WTC11 (cell line): ENCODE measurements around the gene ZCCHC2. TPM values are rescaled to one million over a fixed set of nuclear protein-coding genes. Genes with fewer than 3 reads are reported as not detected.

ENCODE experiments used
- ATAC-seq: fragments of 200-7000 bp; cut with Tn5 transposase; 2 replicates; pipeline ENCODE4 v1.10.0; 2021; ENCODE audit warnings: mild to moderate bottlenecking, moderate library complexity
- CTCF ChIA-PET: fragments of 300-600 bp; sonication (Branson Sonifier 250); formaldehyde crosslinking; loops from one replicate; lab custom pipeline; 2021; ENCODE audit warnings: antibody characterized with exemption; lab: Charles Lee
- POLR2A ChIA-PET: fragments of 350-600 bp; sonication (Branson Sonifier 250); formaldehyde crosslinking; loops from one replicate; lab custom pipeline; 2021; ENCODE audit warnings: antibody characterized with exemption; lab: Charles Lee
- DNase-seq: peaks from one replicate; pipeline ENCODE4 v3.0.0; 2021; ENCODE audit warnings: low spot score
- H3K27ac Mint-ChIP-seq: 2 replicates; pipeline ENCODE4 v1.8.0; 2021; ENCODE audit warnings: mixed read lengths
- H3K27me3 Mint-ChIP-seq: 2 replicates; pipeline ENCODE4 v1.8.0; 2021; ENCODE audit warnings: low read depth, mild to moderate bottlenecking, moderate library complexity, mixed read lengths
- H3K36me3 Mint-ChIP-seq: 2 replicates; pipeline ENCODE4 v1.8.0; 2021; ENCODE audit warnings: mixed read lengths
- H3K4me1 Mint-ChIP-seq: 2 replicates; pipeline ENCODE4 v1.8.0; 2022; ENCODE audit warnings: mixed read lengths
- H3K4me3 Mint-ChIP-seq: 2 replicates; pipeline ENCODE4 v1.8.0; 2021; ENCODE audit warnings: mild to moderate bottlenecking, moderate library complexity, mixed read lengths
- H3K9me3 Mint-ChIP-seq: 2 replicates; pipeline ENCODE4 v1.8.0; 2021; ENCODE audit warnings: mixed read lengths
- ATF1 ChIP-seq: sonication (generic); formaldehyde crosslinking; IDR thresholded peaks from 2 replicates; pipeline ENCODE4 v1.8.1; 2023; ENCODE audit warnings: mild to moderate bottlenecking, moderate library complexity, missing genetic modification reagents
- FOXP1 ChIP-seq: sonication (generic); formaldehyde crosslinking; IDR thresholded peaks from 2 replicates; pipeline ENCODE4 v1.8.0; 2022; ENCODE audit warnings: missing genetic modification reagents, mild to moderate bottlenecking, moderate library complexity, borderline replicate concordance
- MLX ChIP-seq: sonication (generic); formaldehyde crosslinking; IDR thresholded peaks from 2 replicates; pipeline ENCODE4 v1.8.1; 2023; ENCODE audit warnings: mild to moderate bottlenecking, missing genetic modification reagents, moderate library complexity
- MXD4 ChIP-seq: fragments of 250-450 bp; sonication (Bioruptor Pico); IDR thresholded peaks from 2 replicates; pipeline ENCODE4 v1.8.0; 2021; ENCODE audit warnings: mild to moderate bottlenecking, moderate library complexity, borderline replicate concordance
- NFE2L1 ChIP-seq: sonication (generic); formaldehyde crosslinking; IDR thresholded peaks from 2 replicates; pipeline ENCODE4 v1.8.1; 2023; ENCODE audit warnings: missing genetic modification reagents
- NFYB ChIP-seq: sonication (generic); formaldehyde crosslinking; conservative IDR thresholded peaks from 2 replicates; pipeline ENCODE4 v1.8.0; 2022; ENCODE audit warnings: low read depth, missing genetic modification reagents
- RELA ChIP-seq: sonication (generic); formaldehyde crosslinking; IDR thresholded peaks from 2 replicates; pipeline ENCODE4 v1.8.1; 2022; ENCODE audit warnings: missing genetic modification reagents, mild to moderate bottlenecking, borderline replicate concordance
- TEAD4 ChIP-seq: sonication (generic); formaldehyde crosslinking; IDR thresholded peaks from 2 replicates; pipeline ENCODE4 v1.8.0; 2022; ENCODE audit warnings: mild to moderate bottlenecking, missing genetic modification reagents
- ZNF317 ChIP-seq: sonication (generic); formaldehyde crosslinking; IDR thresholded peaks from 2 replicates; pipeline ENCODE4 v1.8.1; 2023; ENCODE audit warnings: low read depth, mild to moderate bottlenecking, moderate library complexity, missing genetic modification reagents, borderline replicate concordance
- ZNF396 ChIP-seq: fragments of 250-450 bp; sonication (Bioruptor Pico); IDR thresholded peaks from 2 replicates; pipeline ENCODE4 v1.8.0; 2021; ENCODE audit warnings: mild to moderate bottlenecking, moderate library complexity, borderline replicate concordance
- ZSCAN18 ChIP-seq: fragments of 250-450 bp; sonication (Bioruptor Pico); IDR thresholded peaks from 2 replicates; pipeline ENCODE4 v2.1.2; 2022; ENCODE audit warnings: mild to moderate bottlenecking, moderate library complexity
- total RNA-seq: library from RNA; stranded (reverse); gene quantifications from 3 replicates; pipeline ENCODE4 v1.2.3, GENCODE V29; 2021
- TF ChIP-seq, protein P1 (sequence below): sonication (generic); formaldehyde crosslinking; IDR thresholded peaks from 2 replicates; pipeline ENCODE4 v1.8.0; 2023; ENCODE audit warnings: missing genetic modification reagents, mild to moderate bottlenecking, borderline replicate concordance
- TF ChIP-seq, protein P2 (sequence below): sonication (generic); formaldehyde crosslinking; IDR thresholded peaks from 2 replicates; pipeline ENCODE4 v1.8.1; 2023; ENCODE audit warnings: mild to moderate bottlenecking, missing genetic modification reagents

The ZCCHC2 gene
- total RNA-seq, 1 experiment from 2014 or later: 18.8 TPM

DNA sequence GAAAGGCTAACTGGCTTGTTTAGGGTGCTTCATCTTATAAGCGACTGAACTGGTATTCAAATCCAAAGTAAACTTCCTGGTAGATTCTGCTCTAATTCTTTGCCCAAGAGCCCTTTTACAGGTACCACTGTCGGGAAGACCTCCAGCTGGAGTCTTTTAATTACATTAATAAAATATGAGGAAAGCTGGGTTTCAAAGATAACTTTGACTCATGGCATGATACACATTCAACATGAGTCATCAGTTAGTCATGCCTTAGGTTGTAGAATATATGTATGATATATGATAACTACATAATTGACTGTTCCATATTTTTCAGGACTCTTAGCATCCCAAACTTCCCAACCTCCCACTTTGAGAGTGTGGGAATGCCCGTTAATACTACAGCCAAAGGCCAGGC, 32.3 kb downstream of the ZCCHC2 start (continued):
- TF ChIP-seq, protein P1, sequence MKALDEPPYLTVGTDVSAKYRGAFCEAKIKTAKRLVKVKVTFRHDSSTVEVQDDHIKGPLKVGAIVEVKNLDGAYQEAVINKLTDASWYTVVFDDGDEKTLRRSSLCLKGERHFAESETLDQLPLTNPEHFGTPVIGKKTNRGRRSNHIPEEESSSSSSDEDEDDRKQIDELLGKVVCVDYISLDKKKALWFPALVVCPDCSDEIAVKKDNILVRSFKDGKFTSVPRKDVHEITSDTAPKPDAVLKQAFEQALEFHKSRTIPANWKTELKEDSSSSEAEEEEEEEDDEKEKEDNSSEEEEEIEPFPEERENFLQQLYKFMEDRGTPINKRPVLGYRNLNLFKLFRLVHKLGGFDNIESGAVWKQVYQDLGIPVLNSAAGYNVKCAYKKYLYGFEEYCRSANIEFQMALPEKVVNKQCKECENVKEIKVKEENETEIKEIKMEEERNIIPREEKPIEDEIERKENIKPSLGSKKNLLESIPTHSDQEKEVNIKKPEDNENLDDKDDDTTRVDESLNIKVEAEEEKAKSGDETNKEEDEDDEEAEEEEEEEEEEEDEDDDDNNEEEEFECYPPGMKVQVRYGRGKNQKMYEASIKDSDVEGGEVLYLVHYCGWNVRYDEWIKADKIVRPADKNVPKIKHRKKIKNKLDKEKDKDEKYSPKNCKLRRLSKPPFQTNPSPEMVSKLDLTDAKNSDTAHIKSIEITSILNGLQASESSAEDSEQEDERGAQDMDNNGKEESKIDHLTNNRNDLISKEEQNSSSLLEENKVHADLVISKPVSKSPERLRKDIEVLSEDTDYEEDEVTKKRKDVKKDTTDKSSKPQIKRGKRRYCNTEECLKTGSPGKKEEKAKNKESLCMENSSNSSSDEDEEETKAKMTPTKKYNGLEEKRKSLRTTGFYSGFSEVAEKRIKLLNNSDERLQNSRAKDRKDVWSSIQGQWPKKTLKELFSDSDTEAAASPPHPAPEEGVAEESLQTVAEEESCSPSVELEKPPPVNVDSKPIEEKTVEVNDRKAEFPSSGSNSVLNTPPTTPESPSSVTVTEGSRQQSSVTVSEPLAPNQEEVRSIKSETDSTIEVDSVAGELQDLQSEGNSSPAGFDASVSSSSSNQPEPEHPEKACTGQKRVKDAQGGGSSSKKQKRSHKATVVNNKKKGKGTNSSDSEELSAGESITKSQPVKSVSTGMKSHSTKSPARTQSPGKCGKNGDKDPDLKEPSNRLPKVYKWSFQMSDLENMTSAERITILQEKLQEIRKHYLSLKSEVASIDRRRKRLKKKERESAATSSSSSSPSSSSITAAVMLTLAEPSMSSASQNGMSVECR: no peak

- ChIA-PET CTCF (interaction anchor here (1.7 kb wide), 1 partner anchor 28 kb away, joined by 4 read pairs; no protein-coding TSS in a partner anchor), POLR2A (no interaction called here)
- Mint-ChIP-seq H3K27ac (no peak overlapping the region), H3K9me3 (no peaks in the 10 kb centered on the region), H3K27me3 (no peaks in the 10 kb centered on the region), H3K4me1 (no peaks in the 10 kb centered on the region), H3K36me3 (peaks cover 22% of the 10 kb centered on the region), H3K4me3 (no peak overlapping the region)
- ATAC-seq: no peak
- TF ChIP-seq RELA (CRISPR knock-in tag): no peak
- TF ChIP-seq TEAD4 (CRISPR knock-in tag): no peak
- no peak for TF ChIP-seq MLX (CRISPR knock-in tag)
- no peak for TF ChIP-seq ZSCAN18 (CRISPR knock-in tag)
- TF ChIP-seq, protein P2, sequence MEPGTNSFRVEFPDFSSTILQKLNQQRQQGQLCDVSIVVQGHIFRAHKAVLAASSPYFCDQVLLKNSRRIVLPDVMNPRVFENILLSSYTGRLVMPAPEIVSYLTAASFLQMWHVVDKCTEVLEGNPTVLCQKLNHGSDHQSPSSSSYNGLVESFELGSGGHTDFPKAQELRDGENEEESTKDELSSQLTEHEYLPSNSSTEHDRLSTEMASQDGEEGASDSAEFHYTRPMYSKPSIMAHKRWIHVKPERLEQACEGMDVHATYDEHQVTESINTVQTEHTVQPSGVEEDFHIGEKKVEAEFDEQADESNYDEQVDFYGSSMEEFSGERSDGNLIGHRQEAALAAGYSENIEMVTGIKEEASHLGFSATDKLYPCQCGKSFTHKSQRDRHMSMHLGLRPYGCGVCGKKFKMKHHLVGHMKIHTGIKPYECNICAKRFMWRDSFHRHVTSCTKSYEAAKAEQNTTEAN (CRISPR knock-in tag): no peak
- no peak for TF ChIP-seq FOXP1
- TF ChIP-seq ZNF396 (CRISPR knock-in tag): no peak
- TF ChIP-seq NFE2L1 (CRISPR knock-in tag): no peak
- no peak for DNase-seq
These were observed 33.6 kb downstream of the ZCCHC2 start for GRCh38 chr18:62556397-62556796.

GRCh38 chr18:62558015-62558663, 35.3 kb downstream of the ZCCHC2 start:
- TF ChIP-seq ATF1 (CRISPR knock-in tag): no peak
- TF ChIP-seq NFYB (CRISPR knock-in tag): no peak
- no peak for TF ChIP-seq MXD4
- Mint-ChIP-seq H3K9me3 (no peaks in the 10 kb centered on the region), H3K4me1 (no peaks in the 10 kb centered on the region), H3K36me3 (peaks cover 26% of the 10 kb centered on the region), H3K27me3 (no peaks in the 10 kb centered on the region), H3K27ac (no peak overlapping the region), H3K4me3 (no peak overlapping the region)
- CTCF ChIA-PET: interaction anchor here (0.6 to 1.7 kb wide), 2 partner anchors 18 to 26 kb away, joined by 3 to 4 read pairs; no protein-coding TSS in a partner anchor
- POLR2A ChIA-PET: no interaction called here
- no peak for DNase-seq
- ATAC-seq: no peak

DNA sequence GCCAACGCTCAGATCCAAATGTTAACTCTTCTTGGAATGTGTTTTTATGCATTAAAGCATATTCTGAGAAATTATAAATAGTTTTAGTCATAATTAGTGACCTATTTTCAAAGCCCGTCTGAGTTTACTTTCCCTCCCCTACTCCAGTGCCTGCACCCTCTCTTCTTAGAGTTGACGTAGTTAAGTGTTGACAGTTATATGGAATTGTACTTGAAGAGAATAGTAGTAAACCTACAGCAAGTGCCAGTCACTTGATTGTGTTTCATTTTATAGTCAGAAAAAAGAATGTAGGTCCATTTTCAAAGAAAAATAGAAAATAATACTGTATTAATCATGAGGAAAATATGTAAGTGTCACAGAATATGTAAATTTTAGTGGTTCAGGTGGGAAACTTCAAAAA, 41.2 kb downstream of the ZCCHC2 start:
- DNase-seq (no peak), ATAC-seq (no peak)
- H3K9me3 Mint-ChIP-seq: no peaks in the 10 kb centered on the region
- H3K27ac Mint-ChIP-seq: no peak overlapping the region
- ChIA-PET CTCF (no interaction called here), POLR2A (no interaction called here)
- H3K4me3 Mint-ChIP-seq: no peak overlapping the region
- TF ChIP-seq ZNF317 (CRISPR knock-in tag): no peak
- H3K27me3 Mint-ChIP-seq: no peaks in the 10 kb centered on the region
- H3K4me1 Mint-ChIP-seq: no peaks in the 10 kb centered on the region
- H3K36me3 Mint-ChIP-seq: peaks cover 32% of the 10 kb centered on the region
